ENCODE data around the gene SUN2.

- TF ChIP-seq CTCF (IDR thresholded peaks at IDR 0.05) (no peak), POLR2AphosphoS5 (IDR thresholded peaks at IDR 0.05) (no peak)
Measured at GRCh38 chr22:38756711-38757463, 1.1 kb upstream of the SUN2 start.
